ENCODE data around the gene SKI.

Gene SKI

GRCh38 chr1:2194898-2195673 is 33.0 kb upstream of the SKI start:
- DNase-seq, result no peak

GRCh38 chr1:2195785-2196184 is 32.3 kb upstream of the SKI start:
- DNase-seq, result no peak

GRCh38 chr1:2196901-2197638 is 31.0 kb upstream of the SKI start:
- DNase-seq, result no peak

GRCh38 chr1:2197707-2198165 is 30.4 kb upstream of the SKI start:
- DNase-seq, result no peak

- no peak for DNase-seq
Measured at GRCh38 chr1:2198571-2198970, 29.5 kb upstream of the SKI start.

GRCh38 chr1:2199042-2199810 is 28.9 kb upstream of the SKI start:
- no peak for DNase-seq

GRCh38 chr1:2200308-2200943 is 27.7 kb upstream of the SKI start:
- no peak for DNase-seq

GRCh38 chr1:2201062-2201461 is 27.1 kb upstream of the SKI start:
- no peak for DNase-seq

GRCh38 chr1:2202008-2202575 is 26.0 kb upstream of the SKI start:
- DNase-seq, result no peak

- DNase-seq, result no peak
Measured at GRCh38 chr1:2202843-2203601, 25.1 kb upstream of the SKI start.

- no peak for DNase-seq
Measured at GRCh38 chr1:2203671-2204414, 24.3 kb upstream of the SKI start.

- no peak for DNase-seq
Measured at GRCh38 chr1:2204415-2205190, 23.5 kb upstream of the SKI start.

GRCh38 chr1:2205191-2205952 is 22.7 kb upstream of the SKI start:
- no peak for DNase-seq

GRCh38 chr1:2206813-2207487 is 21.2 kb upstream of the SKI start:
- no peak for DNase-seq

- DNase-seq, result no peak
Measured at GRCh38 chr1:2208309-2209239, 19.5 kb upstream of the SKI start.

- no peak for DNase-seq
Measured at GRCh38 chr1:2209400-2210083, 18.6 kb upstream of the SKI start.

GRCh38 chr1:2210084-2210653 is 17.9 kb upstream of the SKI start:
- no peak for DNase-seq
